Mammary epithelial cell (primary cell): ENCODE data around the gene LHFPL2.

Source experiments
- CTCF ChIP-seq, 2 donors: IDR thresholded peaks in 1 of 2; conservative IDR thresholded peaks in 1 of 2; 2 replicates each; pipeline ENCODE4 v1.5.1; 2011 to 2012; ENCODE audit warnings: inconsistent platforms in 2 of 2, low read length in 2 of 2, mild to moderate bottlenecking in 2 of 2, control low read depth in 1 of 2, low read depth in 1 of 2; ENCODE audit not compliant: insufficient read depth in 1 of 2; ENCODE audit errors: extremely low read depth in 1 of 2
- EZH2 ChIP-seq: IDR thresholded peaks from 2 replicates; pipeline ENCODE4 v1.6.1; 2012; ENCODE audit warnings: low read length, inconsistent platforms, borderline replicate concordance

DNA sequence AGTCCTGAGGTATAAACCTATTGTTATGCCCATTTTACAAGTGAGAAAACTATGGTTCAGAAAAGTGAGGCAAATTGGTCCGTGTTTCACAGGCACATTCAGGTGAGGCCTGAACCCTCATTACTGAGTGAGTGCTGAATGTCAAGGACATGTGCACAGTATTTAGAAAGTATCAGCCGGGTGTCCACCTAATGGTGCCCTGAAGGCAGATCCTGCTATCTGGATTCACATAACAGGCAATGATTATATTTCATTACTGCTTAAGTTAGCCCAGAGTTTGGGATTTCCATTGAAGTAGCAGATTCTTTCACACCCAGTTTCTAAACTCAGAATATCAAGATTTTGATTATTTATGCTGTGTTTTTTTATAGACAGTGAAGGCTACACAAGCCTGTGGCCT is 142.7 kb downstream of the LHFPL2 start:
- TF ChIP-seq CTCF (conservative IDR thresholded peaks at IDR 0.05 in 1 of 2, IDR thresholded peaks at IDR 0.05 in 1 of 2; ENCODE audit: extremely low read depth in 1 of 2, insufficient read depth in 1 of 2, low read depth in 1 of 2, low read length in 2 of 2), result no peak
- TF ChIP-seq EZH2, result no peak
